K562 (cell line): ENCODE results near the gene CCDC97. TPM values are rescaled to one million over a fixed set of nuclear protein-coding genes. Genes with fewer than 3 reads are reported as not detected.

Source experiments
- ARID4B ChIP-seq: sonication (generic); formaldehyde crosslinking; IDR thresholded peaks from 2 replicates; pipeline ENCODE4 v1.8.0; 2022; ENCODE audit warnings: mild to moderate bottlenecking, missing genetic modification reagents
- CREM ChIP-seq: IDR thresholded peaks from 2 replicates; pipeline ENCODE4 v1.6.1; 2014; ENCODE audit warnings: antibody characterized with exemption, low read depth
- HEY1 ChIP-seq: fragments of 250-450 bp; sonication (Bioruptor Pico); IDR thresholded peaks from 2 replicates; pipeline ENCODE4 v1.5.0; 2020; ENCODE audit warnings: mild to moderate bottlenecking, moderate library complexity, borderline replicate concordance
- HMG20B ChIP-seq: fragments of 250-450 bp; sonication (Bioruptor Pico); IDR thresholded peaks from 2 replicates; pipeline ENCODE4 v1.5.0; 2021; ENCODE audit warnings: mild to moderate bottlenecking
- KLF6 ChIP-seq: fragments of 250-450 bp; sonication (Bioruptor Pico); IDR thresholded peaks from 2 replicates; pipeline ENCODE4 v1.4.0; 2020; ENCODE audit warnings: mild to moderate bottlenecking, moderate library complexity, borderline replicate concordance
- MAX ChIP-seq: sonication (generic); formaldehyde crosslinking; IDR thresholded peaks from 2 replicates; pipeline ENCODE4 v1.9.0; 2022; ENCODE audit warnings: mild to moderate bottlenecking, missing genetic modification reagents
- MEF2D ChIP-seq: conservative IDR thresholded peaks from 2 replicates; pipeline ENCODE4 v1.6.1; 2016; ENCODE audit warnings: low read depth, missing genetic modification characterization, missing compliant biosample characterization
- NR1H2 ChIP-seq: sonication (generic); formaldehyde crosslinking; IDR thresholded peaks from 2 replicates; pipeline ENCODE4 v1.4.0; 2020; ENCODE audit warnings: mild to moderate bottlenecking, missing genetic modification reagents
- PTTG1 ChIP-seq: fragments of 450-650 bp; IDR thresholded peaks from 2 replicates; pipeline ENCODE4 v1.6.1; 2016; ENCODE audit warnings: low read depth, mild to moderate bottlenecking, missing genetic modification characterization, missing compliant biosample characterization
- SAFB ChIP-seq: fragments of 200-400 bp; formaldehyde crosslinking; IDR thresholded peaks from 2 replicates; pipeline ENCODE4 v1.6.1; 2017; ENCODE audit warnings: low read depth, low read length, borderline replicate concordance
- SLC30A9 ChIP-seq: fragments of 250-450 bp; sonication (Bioruptor Pico); IDR thresholded peaks from 2 replicates; pipeline ENCODE4 v1.8.0; 2022; ENCODE audit warnings: mild to moderate bottlenecking, moderate library complexity
- SMARCB1 ChIP-seq: IDR thresholded peaks from 2 replicates; pipeline ENCODE4 v1.6.1; 2011; ENCODE audit warnings: improper control_type of control experiment, low read depth; ENCODE audit not compliant: insufficient read length
- SMARCE1 ChIP-seq: fragments of 450-650 bp; IDR thresholded peaks from 2 replicates; pipeline ENCODE4 v1.7.1; 2016; ENCODE audit warnings: mild to moderate bottlenecking
- SREBF1 ChIP-seq: fragments of 150-350 bp; IDR thresholded peaks from 2 replicates; pipeline ENCODE4 v1.6.1; 2014; ENCODE audit warnings: antibody characterized with exemption, low read depth, low read length, borderline replicate concordance
- TARDBP ChIP-seq: fragments of 450-650 bp; IDR thresholded peaks from 2 replicates; pipeline ENCODE4 v1.6.1; 2016
- ZKSCAN8 ChIP-seq: fragments of 200-800 bp; sonication (Bioruptor generic); IDR thresholded peaks from 2 replicates; pipeline ENCODE4 v1.6.1; 2016; ENCODE audit warnings: missing genetic modification characterization, missing compliant biosample characterization
- ZNF274 ChIP-seq: IDR thresholded peaks from 2 replicates; pipeline ENCODE4 v1.6.1; 2011; ENCODE audit warnings: low read depth, mild to moderate bottlenecking, low read length, moderate library complexity, borderline replicate concordance
- ZNF431 ChIP-seq: sonication (generic); formaldehyde crosslinking; IDR thresholded peaks from 2 replicates; pipeline ENCODE4 v1.8.0; 2022; ENCODE audit warnings: mild to moderate bottlenecking, missing genetic modification reagents
- polyA plus RNA-seq, 8 experiments: library from polyadenylated mRNA; depleted of rRNA in 4 of 8; stranded (reverse) in 5 of 8; unstranded in 3 of 8; fragments of >200 nt; fragmentation: Nextera tagmentation in 2 of 8; fragmentation: Illumina TruSeq in 1 of 8; extraction: Ambion mirVana in 2 of 8; extraction: Trizol in 1 of 8; gene quantifications; 2 replicates each; pipeline versions ENCODE4 v1.2.1 to v1.2.3, GENCODE V29; 2011 to 2014; ENCODE audit warnings: inconsistent platforms in 1 of 8, missing spikeins in 1 of 8
- total RNA-seq, 7 experiments: library from RNA; depleted of rRNA in 6 of 7; stranded (reverse); fragments of >200 nt in 6 of 7; fragmentation: Illumina TruSeq in 2 of 7; extraction: Trizol in 2 of 7; gene quantifications; 2 replicates each; pipeline versions ENCODE4 v1.2.1 to v1.2.3, GENCODE V29; 2011 to 2021; ENCODE audit warnings: low replicate concordance in 1 of 7
- TF ChIP-seq, protein P1 (sequence below): fragments of 450-650 bp; IDR thresholded peaks from 2 replicates; pipeline ENCODE4 v1.6.1; 2014; ENCODE audit warnings: low read depth, mild to moderate bottlenecking, moderate library complexity, borderline replicate concordance

Gene CCDC97
- total and polyA plus RNA-seq, 9 of the 15 experiments (the other 6 are each of a cell fraction or from before 2014, with no cell fraction given) = 0.60 to 16.5 (median 7.0) TPM

- peak; percentile 93 for TF ChIP-seq SAFB
- TF ChIP-seq MEF2D (tag) = peak; percentile 44; the same call in 1 of the 2 replicates
- TF ChIP-seq SMARCE1 = peak; percentile 46
- peak; percentile 66; the same call in 1 of the 2 replicates for TF ChIP-seq MAX (CRISPR knock-in tag)
- peak; percentile 96 for TF ChIP-seq KLF6
- TF ChIP-seq CREM = peak; percentile 73
- peak; percentile 58; the same call in 1 of the 2 replicates for TF ChIP-seq ZNF431 (CRISPR knock-in tag)
- TF ChIP-seq SLC30A9 (CRISPR knock-in tag) = no peak
- no peak for TF ChIP-seq ZNF274
- TF ChIP-seq HEY1 (CRISPR knock-in tag) = no peak; the same call in 1 of the 2 replicates
- TF ChIP-seq ARID4B = peak; percentile 88
- no peak for TF ChIP-seq ZKSCAN8
- TF ChIP-seq SREBF1 = no peak
- no peak for TF ChIP-seq SMARCB1
- TF ChIP-seq, protein P1, sequence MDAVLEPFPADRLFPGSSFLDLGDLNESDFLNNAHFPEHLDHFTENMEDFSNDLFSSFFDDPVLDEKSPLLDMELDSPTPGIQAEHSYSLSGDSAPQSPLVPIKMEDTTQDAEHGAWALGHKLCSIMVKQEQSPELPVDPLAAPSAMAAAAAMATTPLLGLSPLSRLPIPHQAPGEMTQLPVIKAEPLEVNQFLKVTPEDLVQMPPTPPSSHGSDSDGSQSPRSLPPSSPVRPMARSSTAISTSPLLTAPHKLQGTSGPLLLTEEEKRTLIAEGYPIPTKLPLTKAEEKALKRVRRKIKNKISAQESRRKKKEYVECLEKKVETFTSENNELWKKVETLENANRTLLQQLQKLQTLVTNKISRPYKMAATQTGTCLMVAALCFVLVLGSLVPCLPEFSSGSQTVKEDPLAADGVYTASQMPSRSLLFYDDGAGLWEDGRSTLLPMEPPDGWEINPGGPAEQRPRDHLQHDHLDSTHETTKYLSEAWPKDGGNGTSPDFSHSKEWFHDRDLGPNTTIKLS = peak; percentile 77; the same call in 1 of the 2 replicates
- no peak for TF ChIP-seq NR1H2
- no peak for TF ChIP-seq PTTG1 (tag)
- no peak for TF ChIP-seq HMG20B (CRISPR knock-in tag)
- peak; percentile 86; the same call in 1 of the 2 replicates for TF ChIP-seq TARDBP
These were observed at the start of gene CCDC97 (continued) for GRCh38 chr19:41310033-41310831.
